B cell (primary cell): Measurements from ENCODE around the gene MRTFA. TPM values are rescaled to one million over a fixed set of nuclear protein-coding genes. Genes with fewer than 3 reads are reported as not detected.

Experiments
- ATAC-seq: fragments of 200-7000 bp; cut with Tn5 transposase; one replicate; pipeline ENCODE4 v1.10.0; 2021; ENCODE audit warnings: low read depth, mild to moderate bottlenecking, moderate number of reproducible peaks, moderate library complexity
- CTCF ChIA-PET: fragments of 350-600 bp; sonication (Branson Sonifier 250); formaldehyde crosslinking; loops from one replicate; lab custom pipeline; 2021; ENCODE audit warnings: antibody characterized with exemption, inconsistent platforms; lab: Charles Lee
- POLR2A ChIA-PET: fragments of 350-600 bp; sonication (Branson Sonifier 250); formaldehyde crosslinking; loops from one replicate; lab custom pipeline; 2021; ENCODE audit warnings: antibody characterized with exemption; lab: Charles Lee
- DNase-seq: peaks from one replicate; pipeline ENCODE4 v3.0.0; 2013
- H2AFZ ChIP-seq: 2 replicates; pipeline ENCODE4 v1.6.1; 2012; ENCODE audit warnings: mild to moderate bottlenecking, low read depth, low read length; ENCODE audit not compliant: insufficient read depth, poor library complexity, severe bottlenecking
- H3K27ac ChIP-seq, 2 donors: 1 replicate in 1 of 2; 2 replicates in 1 of 2; pipeline ENCODE4 v1.5.1; 2012 to 2013; ENCODE audit warnings: low read length in 2 of 2, mild to moderate bottlenecking in 2 of 2, moderate library complexity in 1 of 2
- H3K27me3 ChIP-seq, 4 experiments: fragments of 200-600 bp in 1 of 4; sonication (generic) in 1 of 4; replicated peaks in 1 of 4; 1 replicate in 2 of 4; 2 replicates in 2 of 4; pipeline versions ENCODE4 v1.6.1 to v1.7.0; 2013 to 2016; ENCODE audit warnings: low read length in 3 of 4, mild to moderate bottlenecking in 2 of 4, mixed read lengths in 1 of 4, moderate library complexity in 1 of 4; ENCODE audit not compliant: insufficient read depth in 4 of 4, control insufficient read depth in 3 of 4; ENCODE audit errors: control extremely low read depth in 1 of 4
- H3K36me3 ChIP-seq, 2 experiments: replicated peaks in 1 of 2; 1 replicate in 1 of 2; 2 replicates in 1 of 2; pipeline versions ENCODE4 v1.6.1 to v1.7.1; 2013; ENCODE audit warnings: low read length in 1 of 2; ENCODE audit not compliant: insufficient read depth in 2 of 2, control insufficient read depth in 1 of 2; ENCODE audit errors: control extremely low read depth in 1 of 2, extremely low read depth in 1 of 2
- H3K4me1 ChIP-seq, 2 donors: fragments of 200-600 bp in 1 of 2; sonication (generic) in 1 of 2; 1 replicate in 1 of 2; 2 replicates in 1 of 2; pipeline versions ENCODE4 v1.5.1 to v1.6.1; 2013 to 2017; ENCODE audit warnings: low read length in 2 of 2; ENCODE audit not compliant: control insufficient read depth in 2 of 2, insufficient read depth in 2 of 2
- H3K4me2 ChIP-seq: replicated peaks from 2 replicates; pipeline ENCODE3; 2012; ENCODE audit warnings: mild to moderate bottlenecking, low read depth, low read length; ENCODE audit not compliant: poor library complexity, severe bottlenecking
- H3K4me3 ChIP-seq, 5 experiments: fragments of 200-600 bp in 1 of 5; sonication (generic) in 1 of 5; 1 replicate in 3 of 5; 2 replicates in 2 of 5; pipeline versions ENCODE4 v1.5.1 to v1.7.0; 2011 to 2016; ENCODE audit warnings: low read length in 4 of 5, mild to moderate bottlenecking in 4 of 5, low read depth in 2 of 5, control low read depth in 1 of 5, moderate library complexity in 1 of 5; ENCODE audit not compliant: insufficient read depth in 1 of 5; ENCODE audit errors: control extremely low read depth in 1 of 5, extremely low read depth in 1 of 5
- H3K79me2 ChIP-seq: fragments of 200-600 bp; sonication (generic); one replicate; pipeline ENCODE4 v1.6.0; 2016; ENCODE audit warnings: low read length; ENCODE audit not compliant: control insufficient read depth, insufficient read depth
- H3K9ac ChIP-seq: fragments of 200-600 bp; sonication (generic); 2 replicates; pipeline ENCODE4 v1.6.1; 2017; ENCODE audit warnings: mild to moderate bottlenecking, low read length, moderate library complexity
- H3K9me3 ChIP-seq, 3 donors: one replicate each; pipeline versions ENCODE4 v1.6.1 to v1.7.1; 2013; ENCODE audit warnings: low read length in 2 of 3; ENCODE audit not compliant: control insufficient read depth in 2 of 3, insufficient read depth in 1 of 3; ENCODE audit errors: control extremely low read depth in 1 of 3
- H4K20me1 ChIP-seq: 2 replicates; pipeline ENCODE4 v1.6.0; 2012; ENCODE audit warnings: mild to moderate bottlenecking, low read length; ENCODE audit not compliant: insufficient read depth, control insufficient read depth, poor library complexity, severe bottlenecking
- H3K27ac Mint-ChIP-seq: one replicate; pipeline ENCODE4 v1.8.0; 2021; ENCODE audit warnings: mixed read lengths
- H3K27me3 Mint-ChIP-seq: one replicate; pipeline ENCODE4 v1.8.0; 2021; ENCODE audit warnings: mixed read lengths
- H3K4me1 Mint-ChIP-seq: one replicate; pipeline ENCODE4 v1.8.0; 2021; ENCODE audit warnings: mixed read lengths
- H3K4me3 Mint-ChIP-seq: one replicate; pipeline ENCODE4 v1.8.0; 2021; ENCODE audit warnings: mixed read lengths
- H3K9me3 Mint-ChIP-seq: one replicate; pipeline ENCODE4 v1.8.0; 2022; ENCODE audit warnings: mixed read lengths; ENCODE audit not compliant: insufficient read depth
- EZH2 ChIP-seq: IDR thresholded peaks from 2 replicates; pipeline ENCODE4 v1.6.1; 2012; ENCODE audit warnings: borderline replicate concordance, low read depth, mild to moderate bottlenecking, moderate library complexity, low read length; ENCODE audit not compliant: insufficient read depth, poor library complexity, severe bottlenecking
- WGBS: methylation state at CpG from one replicate; pipeline ENCODE4 v1.1.5; 2013; ENCODE audit warnings: missing lambda C conversion rate; ENCODE audit not compliant: insufficient coverage; 5-methylcytosine and 5-hydroxymethylcytosine counted together
- intact Hi-C: fragments of 100-400 bp; cut with micrococcal nuclease; formaldehyde crosslinking; loops from one replicate; pipeline ENCODE4 v1.10.0; 2022
- polyA plus RNA-seq: library from polyadenylated mRNA; depleted of rRNA; stranded (reverse); fragments of >200 nt; gene quantifications from 2 replicates; pipeline ENCODE4 v1.2.3, GENCODE V29; 2012
- total RNA-seq, 2 donors: library from RNA; stranded (reverse); fragments of 120-200 nt in 1 of 2; gene quantifications; 1 replicate in 1 of 2; 2 replicates in 1 of 2; pipeline versions ENCODE4 v1.2.3 to v1.2.4, GENCODE V29; 2013 to 2022
- TF ChIP-seq, protein P1 (sequence below): fragments of 200-600 bp; IDR thresholded peaks from one replicate; pipeline ENCODE4 v1.8.0; 2022; ENCODE audit warnings: antibody characterized with exemption, mild to moderate bottlenecking

The MRTFA gene
- total and polyA plus RNA-seq, 2 donors (not counting 1 experiment from before 2014, with no cell fraction given): 28.9 to 82.6 TPM

DNA sequence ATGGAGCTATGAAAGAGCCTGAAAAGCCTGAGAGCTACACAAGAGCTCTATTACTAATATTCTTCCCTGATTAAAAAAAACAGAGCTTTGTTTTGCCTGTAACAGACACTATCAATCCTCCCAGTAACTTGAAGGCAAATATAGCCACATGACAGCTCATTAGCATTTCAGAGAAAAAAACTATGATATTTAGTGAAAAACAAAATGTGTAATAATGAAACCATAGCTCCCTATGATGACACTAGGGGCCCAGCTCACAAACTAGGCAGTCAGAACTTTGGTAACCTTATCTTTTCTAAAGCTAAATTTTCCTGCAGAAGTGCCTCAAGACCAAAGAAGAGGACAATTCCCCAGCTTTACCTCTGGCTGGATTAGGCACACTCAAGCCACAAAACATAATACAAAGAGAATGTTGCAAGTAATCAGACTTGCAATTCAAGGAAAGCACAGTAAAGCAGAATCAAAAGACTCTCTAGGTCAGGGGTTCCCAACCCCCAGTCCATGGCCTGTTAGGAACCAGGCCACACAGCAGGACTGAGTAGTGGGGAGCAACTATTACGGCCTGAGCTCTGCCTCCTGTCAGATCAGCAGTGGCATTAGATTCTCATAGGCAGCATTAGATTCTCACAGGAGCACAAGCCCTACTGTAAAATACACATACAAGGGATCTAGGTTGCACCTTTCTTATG is 53.3 kb downstream of the MRTFA start:
- Mint-ChIP-seq H3K4me1 (peaks cover 16% of the 10 kb centered on the region), H3K27ac (no peak overlapping the region), H3K4me3 (no peak overlapping the region), H3K27me3 (no peaks in the 10 kb centered on the region), H3K9me3 (no peaks in the 10 kb centered on the region)
- ChIA-PET CTCF (interaction anchor here (0.8 to 2.6 kb wide), 5 partner anchors 10 to 147 kb away, joined by 3 to 11 read pairs (median 3); no protein-coding TSS in a partner anchor), POLR2A (no interaction called here)
- DNase-seq: no peak
- H3K4me1 ChIP-seq: no peaks in the 10 kb centered on the region
- no peak overlapping the region for H2AFZ ChIP-seq
- H4K20me1 ChIP-seq: peaks cover 6% of the 10 kb centered on the region
- H3K4me3 ChIP-seq: no peak overlapping the region
- no peak overlapping the region for H3K4me2 ChIP-seq
- intact Hi-C loops: no loop called here
- no peaks in the 10 kb centered on the region for H3K27me3 ChIP-seq
- no peaks in the 10 kb centered on the region for H3K36me3 ChIP-seq
- TF ChIP-seq, protein P1, sequence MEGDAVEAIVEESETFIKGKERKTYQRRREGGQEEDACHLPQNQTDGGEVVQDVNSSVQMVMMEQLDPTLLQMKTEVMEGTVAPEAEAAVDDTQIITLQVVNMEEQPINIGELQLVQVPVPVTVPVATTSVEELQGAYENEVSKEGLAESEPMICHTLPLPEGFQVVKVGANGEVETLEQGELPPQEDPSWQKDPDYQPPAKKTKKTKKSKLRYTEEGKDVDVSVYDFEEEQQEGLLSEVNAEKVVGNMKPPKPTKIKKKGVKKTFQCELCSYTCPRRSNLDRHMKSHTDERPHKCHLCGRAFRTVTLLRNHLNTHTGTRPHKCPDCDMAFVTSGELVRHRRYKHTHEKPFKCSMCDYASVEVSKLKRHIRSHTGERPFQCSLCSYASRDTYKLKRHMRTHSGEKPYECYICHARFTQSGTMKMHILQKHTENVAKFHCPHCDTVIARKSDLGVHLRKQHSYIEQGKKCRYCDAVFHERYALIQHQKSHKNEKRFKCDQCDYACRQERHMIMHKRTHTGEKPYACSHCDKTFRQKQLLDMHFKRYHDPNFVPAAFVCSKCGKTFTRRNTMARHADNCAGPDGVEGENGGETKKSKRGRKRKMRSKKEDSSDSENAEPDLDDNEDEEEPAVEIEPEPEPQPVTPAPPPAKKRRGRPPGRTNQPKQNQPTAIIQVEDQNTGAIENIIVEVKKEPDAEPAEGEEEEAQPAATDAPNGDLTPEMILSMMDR: no peak
- TF ChIP-seq EZH2: no peak
- H3K27ac ChIP-seq: no peak overlapping the region
- ATAC-seq: no peak
- no peaks in the 10 kb centered on the region for H3K9me3 ChIP-seq
- peaks cover 35% of the 10 kb centered on the region for H3K79me2 ChIP-seq
- no peak overlapping the region for H3K9ac ChIP-seq
- no CpG with 5 or more reads among the region's 1 CpG for WGBS

DNA sequence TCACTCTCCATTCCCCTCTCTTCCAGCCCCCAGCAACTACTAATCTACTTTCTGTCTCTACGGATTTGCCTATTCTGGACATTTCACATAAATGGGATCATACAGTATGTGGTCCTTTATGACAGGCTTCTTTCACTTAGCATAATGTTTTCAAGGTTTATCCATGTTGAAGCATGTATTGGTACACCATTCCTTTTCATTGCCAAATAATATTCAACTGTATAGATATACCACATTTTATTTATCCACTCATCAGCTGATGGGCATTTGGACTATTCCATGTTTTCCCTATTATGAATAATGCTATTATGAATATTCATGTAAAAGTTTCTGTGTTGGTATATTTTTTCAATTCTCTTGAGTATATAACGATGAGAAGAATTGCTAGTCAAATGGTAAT is 54.5 kb downstream of the MRTFA start:
- Mint-ChIP-seq H3K9me3 (no peaks in the 10 kb centered on the region), H3K27ac (no peak overlapping the region), H3K27me3 (no peaks in the 10 kb centered on the region), H3K4me1 (peaks cover 16% of the 10 kb centered on the region), H3K4me3 (no peak overlapping the region)
- whole genome bisulfite sequencing: no CpG with 5 or more reads among the region's 2 CpGs
- Histone ChIP-seq H3K36me3 (no peaks in the 10 kb centered on the region), H2AFZ (no peak overlapping the region), H3K27ac (no peak overlapping the region), H3K4me3 (no peak overlapping the region), H3K9me3 (no peaks in the 10 kb centered on the region), H3K79me2 (peaks cover 45% of the 10 kb centered on the region), H3K4me2 (no peak overlapping the region), H4K20me1 (peaks cover 6% of the 10 kb centered on the region), H3K4me1 (no peaks in the 10 kb centered on the region), H3K9ac (no peak overlapping the region), H3K27me3 (no peaks in the 10 kb centered on the region)
- intact Hi-C loops: no loop called here
- TF ChIP-seq, protein P1: no peak
- no peak for TF ChIP-seq EZH2
- POLR2A ChIA-PET: no interaction called here
- CTCF ChIA-PET: interaction anchor here (0.6 to 2.6 kb wide), 6 partner anchors 11 to 146 kb away, joined by 3 to 11 read pairs (median 3); no protein-coding TSS in a partner anchor
- DNase-seq (no peak), ATAC-seq (no peak)
